Measurements from ENCODE around the gene TENT4B.
"Not testable (repeated sequence)": the region's sequence is repeated elsewhere in the genome, so short reads cannot be mapped to it uniquely, and the experiment has no call there.

Gene TENT4B

DNA sequence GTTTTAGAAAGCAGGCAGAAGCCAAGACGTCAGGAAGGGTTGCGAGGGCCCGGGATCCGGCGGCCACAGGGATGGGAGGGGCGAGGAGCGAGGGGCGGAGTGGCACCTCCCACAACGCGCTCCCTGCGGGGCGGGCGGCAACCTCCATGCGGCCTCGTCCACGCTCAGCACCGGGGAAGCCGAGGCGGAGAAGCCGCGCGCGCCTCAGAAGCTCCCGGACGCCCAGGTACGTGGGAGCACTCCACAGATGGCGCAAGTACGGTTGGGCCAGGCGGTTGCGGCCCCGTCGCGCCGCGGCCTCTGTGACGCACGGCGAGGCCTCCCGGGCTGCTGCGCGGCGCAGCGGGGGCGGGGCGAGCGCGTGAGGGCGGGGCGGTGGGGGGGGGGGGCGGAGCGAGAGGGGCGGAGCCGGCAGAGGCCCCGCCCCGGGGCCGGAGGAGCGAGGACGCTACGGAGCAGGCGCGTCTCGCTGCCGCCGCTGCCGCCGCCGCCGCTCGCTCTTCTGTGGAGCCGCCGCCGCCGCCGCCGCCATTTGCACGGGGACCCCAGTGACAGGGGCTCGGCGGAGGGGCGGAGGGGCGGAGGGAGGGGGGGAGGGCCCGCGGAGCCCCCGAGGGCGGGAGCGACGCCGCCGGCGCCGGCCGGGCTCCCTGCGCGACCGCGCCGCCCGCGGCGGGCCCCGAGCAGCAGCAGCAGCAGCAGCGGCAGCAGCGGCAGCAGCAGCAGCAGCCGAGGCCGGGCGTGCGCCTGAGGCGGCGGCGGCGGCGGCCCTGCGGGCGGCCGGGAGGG is at the start of gene TENT4B:
TENT4B (plus strand) TSS at position 500 of the 789 bp plus-strand sequence. CDS start 316 bp downstream, outside the sequence.
- peak; percentile 70 to 76 for DNase-seq (ENCODE audit: low read depth in 2 of 2)

DNA sequence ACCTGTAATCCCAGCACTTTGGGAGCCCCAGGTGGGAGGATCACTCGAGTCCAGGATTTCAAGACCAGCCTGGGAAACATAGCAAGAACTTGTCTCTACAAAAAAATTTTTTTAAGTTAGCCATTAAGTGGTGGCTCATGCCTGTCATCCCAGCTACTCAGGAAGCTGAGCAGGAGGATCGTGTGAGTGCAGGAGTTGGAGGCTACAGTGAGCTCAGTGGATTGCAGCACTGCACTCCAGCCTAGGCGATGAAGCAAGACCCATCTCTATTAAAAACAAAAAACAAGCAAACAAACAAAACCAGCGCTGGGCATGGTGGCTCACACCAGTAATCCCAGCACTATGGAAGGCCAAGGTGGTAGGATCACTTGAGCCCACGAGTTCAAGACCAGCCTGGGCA is 49.3 kb upstream of the TENT4B start:
- DNase-seq (ENCODE audit: low read depth in 2 of 2), result no peak

DNA sequence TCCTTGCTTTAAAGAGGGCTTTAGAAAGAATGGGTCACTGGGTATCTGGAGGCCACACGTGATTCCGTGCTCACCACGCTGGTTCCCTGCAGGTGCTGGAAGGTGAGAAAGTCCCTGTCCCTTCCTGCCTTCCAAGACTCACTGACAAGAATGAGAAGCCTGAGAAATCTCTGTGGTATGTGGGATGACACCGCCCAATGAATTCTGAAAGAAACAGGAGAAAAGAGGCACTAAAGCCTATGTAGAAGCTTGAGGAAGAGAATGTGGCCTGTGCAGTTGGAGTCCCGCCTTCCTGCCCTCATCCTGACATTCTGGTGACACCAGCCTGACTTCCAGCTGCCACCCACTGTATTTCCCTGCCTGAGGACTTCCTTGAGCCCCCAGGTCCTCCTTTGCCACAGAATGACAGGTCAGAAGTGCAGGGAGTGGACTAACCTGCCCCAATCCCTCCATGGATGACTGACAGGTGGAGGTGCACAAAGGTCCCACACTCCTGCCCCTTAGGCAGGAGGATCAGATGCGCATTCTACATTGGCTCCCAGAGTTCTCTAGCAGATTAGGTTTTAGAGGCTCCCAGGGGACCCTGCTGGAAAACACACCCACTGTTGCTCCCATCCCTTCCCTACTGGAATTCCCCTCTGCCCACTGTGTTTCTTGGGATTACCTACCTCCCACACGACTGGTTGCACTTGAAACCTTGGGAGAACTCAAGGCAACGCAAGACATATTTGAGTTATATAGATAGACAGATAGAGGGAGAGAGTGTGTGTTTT is 38.6 kb upstream of the TENT4B start:
- no peak for DNase-seq (ENCODE audit: low read depth in 2 of 2)

DNA sequence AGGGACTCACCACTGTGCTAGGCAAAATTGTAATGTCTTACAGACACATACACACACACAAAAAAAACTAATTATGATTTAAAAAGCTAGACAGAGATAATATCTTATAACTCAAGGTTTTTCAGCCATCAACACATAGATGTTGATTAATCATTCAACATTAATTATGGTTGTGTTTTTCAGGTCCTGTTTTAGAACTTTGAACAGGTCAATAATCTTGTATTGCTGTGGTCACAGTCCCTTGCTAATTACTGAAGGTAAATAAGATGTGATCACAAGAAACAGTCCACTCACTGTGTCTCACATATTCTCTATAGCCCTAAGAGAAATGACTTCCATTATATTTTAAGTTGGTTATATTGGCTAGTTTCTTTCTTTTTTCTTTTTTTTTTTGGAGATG is 32.4 kb upstream of the TENT4B start:
- no peak for DNase-seq (ENCODE audit: low read depth in 2 of 2)

DNA sequence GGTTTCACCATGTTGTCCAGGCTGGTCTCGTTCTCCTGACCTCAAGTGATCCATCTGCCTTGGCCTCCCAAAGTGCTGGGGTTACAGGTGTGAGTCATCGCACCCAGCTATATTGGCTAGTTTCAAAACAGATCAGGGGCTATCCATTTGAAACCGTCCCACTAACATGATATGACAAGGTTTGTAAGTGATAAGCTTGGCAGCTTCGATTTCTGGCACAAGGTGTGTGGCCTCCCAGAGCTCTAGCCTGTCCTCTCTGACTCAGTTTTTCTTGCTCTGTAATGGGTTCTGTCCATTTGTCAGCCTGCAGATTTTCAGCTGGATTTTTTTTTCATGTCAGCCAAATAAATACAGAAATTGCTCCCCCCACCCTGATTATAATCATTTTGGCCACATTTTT is 31.8 kb upstream of the TENT4B start:
- no peak for DNase-seq (ENCODE audit: low read depth in 2 of 2)

DNA sequence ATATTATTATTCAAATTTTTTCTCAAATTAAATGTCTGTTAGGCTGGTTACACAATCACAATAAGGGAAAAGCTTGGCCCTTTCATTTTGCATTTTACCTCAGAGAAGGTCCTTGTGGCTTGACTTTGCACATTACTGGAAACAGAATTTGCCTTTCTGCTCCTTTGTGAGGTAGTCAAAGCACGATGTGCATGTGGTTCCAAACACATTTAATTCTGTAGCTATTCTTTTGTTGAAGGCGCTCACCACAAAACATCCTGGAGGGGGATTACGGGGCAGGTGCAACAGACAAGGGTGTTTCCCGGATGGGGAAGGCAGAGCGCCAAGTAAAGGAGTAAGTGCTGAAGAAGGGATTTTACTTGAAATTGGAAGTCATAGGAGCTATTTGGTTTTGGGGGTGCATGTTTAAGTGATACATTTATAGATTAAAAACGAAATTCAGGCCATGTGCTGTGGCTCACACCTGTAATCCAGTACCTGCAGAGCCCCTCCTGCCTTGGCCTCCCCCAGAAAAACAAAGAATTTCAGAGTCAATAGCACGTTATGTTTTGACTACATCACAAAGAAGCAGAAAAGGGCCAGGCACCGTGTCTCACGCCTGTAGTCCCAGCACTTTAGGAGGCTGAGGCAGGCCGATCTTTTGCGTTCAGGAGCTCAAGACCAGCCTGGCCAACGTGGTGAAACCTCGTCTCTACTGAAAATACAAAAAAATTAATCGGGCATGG is 31.2 kb upstream of the TENT4B start:
- DNase-seq (ENCODE audit: low read depth in 2 of 2), result no peak

DNA sequence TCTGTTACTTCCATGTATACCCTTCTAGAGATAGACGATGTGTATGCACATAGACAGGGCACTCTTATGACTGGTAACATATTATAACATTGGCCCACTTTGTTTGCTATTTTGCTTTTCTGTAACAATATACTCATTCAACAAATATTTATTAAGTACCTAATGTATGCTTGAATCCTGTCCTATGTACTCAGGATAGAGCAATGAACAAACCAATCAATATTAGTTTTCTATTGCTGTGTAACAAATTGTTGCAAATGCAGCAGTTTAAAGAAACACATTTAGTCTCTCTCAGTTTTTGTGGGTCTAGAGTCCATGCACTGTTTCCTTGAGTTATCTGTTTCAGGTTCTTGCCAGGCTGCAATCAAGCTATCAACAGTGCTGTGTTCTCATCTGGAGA is 29.7 kb upstream of the TENT4B start:
- no peak for DNase-seq (ENCODE audit: low read depth in 2 of 2)

DNA sequence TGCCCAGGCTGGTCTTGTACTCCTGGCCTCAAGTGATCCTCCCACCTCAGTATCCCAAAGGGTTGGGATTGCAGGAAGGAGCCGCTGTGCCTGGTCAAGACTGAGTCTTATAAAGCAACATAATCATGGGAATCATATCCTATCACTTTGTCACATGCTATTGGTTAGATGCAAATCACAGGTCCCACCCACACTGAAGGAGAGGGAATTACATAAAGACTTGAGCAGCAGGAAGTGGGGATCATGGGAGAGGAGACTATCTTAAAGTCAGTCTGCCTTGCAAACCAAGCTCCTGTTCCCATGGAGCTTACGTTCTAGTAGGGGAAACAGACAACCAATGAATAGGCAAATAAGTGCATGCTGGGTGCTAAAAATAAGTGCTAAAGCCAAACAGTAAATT is 28.3 kb upstream of the TENT4B start:
- no peak for DNase-seq (ENCODE audit: low read depth in 2 of 2)

DNA sequence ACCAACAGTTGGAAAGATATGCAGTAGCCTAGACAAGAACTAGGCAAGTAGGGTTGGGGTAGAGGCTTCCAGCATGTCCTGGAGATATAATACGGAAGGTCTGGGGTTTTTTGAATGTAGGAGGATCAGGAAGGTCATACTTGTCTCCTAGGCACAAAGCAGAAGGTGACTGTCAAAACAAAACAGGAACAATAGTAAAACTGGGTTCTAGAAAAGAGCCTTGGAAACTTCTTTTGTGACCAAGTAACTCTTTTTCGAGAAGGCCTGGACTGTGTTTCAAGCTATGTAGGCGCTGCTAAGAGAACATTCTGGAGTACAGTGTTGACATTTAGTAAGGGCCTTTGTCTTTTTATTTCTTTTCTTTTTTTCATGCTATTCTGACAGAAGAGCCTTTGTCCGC is 26.9 kb upstream of the TENT4B start:
- no peak for DNase-seq (ENCODE audit: low read depth in 2 of 2)

DNA sequence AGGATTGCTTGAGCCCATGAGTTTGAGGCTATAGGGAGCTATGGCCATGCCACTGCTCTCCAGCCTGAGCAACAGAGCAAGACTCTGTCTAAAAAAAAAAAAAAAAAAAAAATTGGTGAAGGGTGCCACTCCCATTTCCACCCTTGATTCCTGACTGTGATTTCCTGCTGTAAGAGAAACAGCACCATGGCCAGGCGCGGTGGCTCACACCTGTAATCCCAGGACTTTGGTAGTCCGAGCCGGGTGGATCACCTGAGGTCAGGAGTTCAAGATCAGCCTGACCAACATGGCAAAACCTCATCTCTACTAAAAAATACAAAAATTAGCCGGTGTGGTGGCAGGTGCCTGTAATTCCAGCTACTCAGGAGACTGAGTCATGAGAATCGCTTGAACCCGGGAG is 20.5 kb upstream of the TENT4B start:
- DNase-seq (ENCODE audit: low read depth in 2 of 2), result not testable (repeated sequence)

DNA sequence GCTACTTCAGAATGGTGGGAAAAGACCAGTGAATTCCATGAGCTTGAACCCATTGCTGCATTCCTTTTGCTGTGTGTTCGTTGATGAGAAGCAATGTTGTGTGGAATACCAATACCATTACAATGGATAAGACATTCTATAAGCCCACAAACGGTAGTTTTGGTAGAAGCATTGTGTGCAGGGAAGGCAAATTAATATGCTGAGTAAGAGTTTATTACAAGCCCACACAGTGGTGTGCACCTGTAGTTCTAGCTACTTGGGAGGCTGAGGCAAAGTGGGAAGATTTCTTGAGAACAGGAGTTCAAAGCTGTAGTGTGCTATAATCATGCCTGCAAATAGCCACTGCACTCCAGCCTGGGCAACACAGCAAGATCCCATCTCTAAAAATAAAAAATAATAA is 19.9 kb upstream of the TENT4B start:
- DNase-seq (ENCODE audit: low read depth in 2 of 2), result no peak

DNA sequence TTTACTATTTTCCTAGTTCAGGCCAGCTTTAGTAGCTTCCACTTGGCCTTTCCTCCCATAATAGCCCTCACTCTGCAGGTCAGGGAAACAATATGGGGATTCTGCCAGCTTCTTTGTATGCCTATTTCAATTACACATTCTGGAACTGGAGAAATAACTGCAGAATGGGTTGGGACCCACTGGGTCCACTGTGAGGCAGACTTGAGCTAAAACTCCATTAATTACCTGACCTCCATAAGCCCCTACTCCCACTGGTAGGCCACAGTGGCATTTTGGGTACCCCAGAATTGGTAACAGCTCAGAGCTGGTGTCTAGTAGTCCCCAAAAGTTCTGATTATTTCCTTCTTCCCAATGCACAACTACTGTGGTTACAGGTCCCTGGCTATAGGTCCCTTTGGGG is 16.7 kb upstream of the TENT4B start:
- no peak for DNase-seq (ENCODE audit: low read depth in 2 of 2)

DNA sequence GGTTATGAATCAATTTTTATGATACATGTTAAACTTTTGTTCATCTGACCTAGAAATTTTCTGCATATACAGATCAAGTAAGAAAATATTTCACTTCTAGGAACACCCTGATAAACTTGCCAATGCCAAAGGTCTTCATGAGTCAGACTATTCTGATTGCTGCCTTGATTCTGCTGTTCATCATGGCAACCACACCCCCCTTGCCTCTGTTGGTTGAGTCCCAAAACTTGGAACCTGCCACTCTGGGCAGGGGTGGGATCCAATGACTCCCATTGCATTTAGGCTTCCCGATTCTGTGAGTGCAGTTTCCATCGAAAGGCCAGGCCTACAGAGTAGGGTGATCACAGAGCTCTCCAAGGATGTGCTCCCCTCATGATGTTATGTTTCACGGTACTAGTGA is 15.8 kb upstream of the TENT4B start:
- no peak for DNase-seq (ENCODE audit: low read depth in 2 of 2)

DNA sequence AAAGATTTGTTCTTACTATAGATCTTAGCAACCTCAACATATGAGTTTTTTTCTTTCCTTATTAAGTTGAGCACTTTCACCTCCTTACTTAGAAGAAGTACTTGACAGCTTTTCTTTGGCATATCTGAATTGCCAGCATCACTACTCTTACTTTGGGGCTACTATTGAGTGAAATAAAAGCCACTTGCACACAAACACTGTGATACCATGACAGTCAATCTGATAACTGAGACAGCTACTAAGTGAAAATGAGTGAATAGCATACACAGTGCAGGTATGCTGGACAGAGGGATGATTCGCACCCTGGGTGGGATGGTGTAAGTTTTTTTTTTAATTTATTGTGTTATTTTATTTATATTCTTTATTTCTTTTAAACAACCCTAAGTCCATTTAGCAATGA is 13.5 kb upstream of the TENT4B start:
- DNase-seq (ENCODE audit: low read depth in 2 of 2), result no peak

DNA sequence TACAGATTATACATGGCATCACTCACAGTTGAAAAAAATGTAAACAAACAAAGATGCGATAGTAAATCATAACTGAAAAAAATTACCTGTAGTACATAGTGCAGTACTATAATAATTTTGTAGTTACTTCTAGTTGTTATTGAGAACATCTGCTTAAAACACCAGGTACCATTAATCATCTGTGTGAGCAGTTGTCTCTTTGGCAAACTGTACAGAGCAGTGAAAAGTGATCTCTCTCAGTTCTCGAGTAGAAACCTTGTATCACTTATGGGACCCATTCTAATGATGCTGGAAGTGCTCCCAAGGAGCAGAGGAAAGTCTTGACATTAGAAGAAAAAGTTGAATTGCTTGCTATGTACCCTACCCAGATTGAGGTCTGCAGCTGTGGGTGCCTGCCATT is 8.9 kb upstream of the TENT4B start:
- DNase-seq (ENCODE audit: low read depth in 2 of 2), result no peak

DNA sequence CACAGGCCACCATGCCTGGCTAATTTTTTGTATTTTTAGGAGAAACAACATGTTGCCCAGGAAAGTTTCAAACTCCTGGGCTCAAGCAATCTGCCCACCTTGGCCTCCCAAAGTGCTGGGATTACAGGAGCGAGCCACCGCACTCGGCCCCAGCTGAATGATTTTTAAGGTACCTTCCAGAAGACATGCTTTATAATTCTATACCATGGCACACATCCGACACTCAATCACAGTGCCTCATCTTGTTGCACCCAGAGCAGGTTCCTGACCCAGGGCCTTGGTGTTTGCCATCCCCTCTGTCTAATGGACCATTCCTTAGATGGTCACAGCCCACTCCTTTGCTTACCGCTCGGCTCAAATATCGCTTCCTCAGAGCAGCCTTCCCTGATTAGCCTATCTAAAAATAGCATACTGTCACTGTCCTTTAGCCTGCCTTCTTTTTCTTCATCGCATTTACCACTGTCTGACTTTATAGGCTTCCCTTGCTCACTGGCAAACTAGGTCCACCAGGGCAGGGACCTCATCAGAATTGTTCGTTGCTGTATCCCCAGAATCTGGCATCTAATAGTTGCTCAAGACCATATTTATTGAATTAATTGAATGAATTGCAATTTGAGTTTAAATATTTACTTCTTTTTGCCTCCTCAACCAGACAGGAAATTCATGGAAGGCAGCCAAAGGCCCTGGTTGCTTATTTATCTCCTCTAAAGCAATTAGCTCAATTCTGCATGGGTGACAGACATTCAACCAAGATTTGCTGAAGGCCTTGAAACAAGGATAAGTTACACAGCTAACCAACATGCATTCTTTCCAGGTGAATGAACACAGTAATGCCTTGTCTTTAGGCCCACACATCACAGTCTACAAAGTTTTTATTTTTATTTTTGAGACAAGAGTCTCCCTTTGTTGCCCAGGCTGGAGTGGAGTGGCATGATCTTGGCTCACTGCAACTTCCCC is 6.3 kb upstream of the TENT4B start:
- no peak for DNase-seq (ENCODE audit: low read depth in 2 of 2)

DNA sequence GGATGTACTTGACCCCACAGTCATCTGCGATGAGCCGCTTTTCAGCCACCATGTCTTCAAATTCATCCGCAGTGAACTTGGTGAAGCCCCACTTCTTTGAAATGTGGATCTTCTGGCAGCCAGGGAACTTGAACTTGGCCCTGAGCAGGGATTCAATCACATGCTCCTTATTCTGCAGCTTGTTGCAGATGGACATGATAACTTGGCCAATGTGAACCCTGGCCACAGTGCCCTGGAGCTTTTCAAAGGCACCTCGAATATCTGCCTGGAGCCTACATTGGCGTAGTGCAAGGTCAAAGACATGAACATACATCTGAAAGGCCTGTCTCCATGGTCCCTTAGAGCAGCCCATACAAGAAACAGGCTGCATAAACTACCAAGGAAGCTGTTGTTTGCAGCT is 1.8 kb upstream of the TENT4B start:
- DNase-seq (ENCODE audit: low read depth in 2 of 2), result no peak

DNA sequence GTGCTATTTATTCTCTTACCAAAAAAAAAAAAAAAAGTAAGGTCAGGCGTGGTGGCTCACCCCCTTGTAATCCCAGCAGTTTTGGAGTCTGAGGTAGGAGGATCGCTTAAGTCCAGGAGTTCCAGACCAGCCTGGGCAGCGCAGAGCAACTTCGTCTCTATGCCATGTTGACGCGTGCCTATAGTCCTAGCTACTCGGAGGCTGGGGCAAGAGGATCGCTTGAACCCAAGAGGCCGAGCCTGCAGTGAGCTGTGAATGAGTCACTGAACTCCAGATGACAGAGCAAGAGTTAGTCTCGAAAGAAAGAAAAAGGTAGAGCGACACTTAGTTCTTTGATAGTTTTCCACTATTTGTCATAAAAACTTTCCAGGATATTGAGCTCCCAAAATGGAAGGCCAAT is 1.4 kb upstream of the TENT4B start:
- DNase-seq (ENCODE audit: low read depth in 2 of 2), result peak in 1 of 2 donors; percentile 23

DNA sequence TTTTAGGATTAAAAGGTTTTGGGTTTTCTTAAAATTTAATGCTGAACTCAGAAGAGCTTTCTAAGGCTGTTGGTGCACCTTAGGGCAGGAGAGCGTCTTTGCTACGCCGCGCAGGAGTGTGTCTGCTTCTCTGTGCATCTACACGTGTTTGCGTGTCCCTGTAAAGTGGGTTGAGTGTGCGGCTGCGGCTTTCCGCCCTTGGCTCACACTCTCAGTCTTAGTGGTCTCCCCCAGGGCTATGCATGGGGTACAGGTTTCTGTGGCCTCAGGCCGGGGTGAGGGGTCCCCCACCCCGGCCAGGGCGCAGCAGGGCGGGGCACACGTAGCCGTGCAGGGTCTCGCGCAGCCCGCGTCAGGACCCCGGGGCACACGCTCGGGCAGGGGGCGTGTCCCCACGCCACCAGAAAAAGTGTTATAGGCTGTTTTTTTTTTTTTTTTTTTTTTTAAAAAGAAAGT is 727 bp upstream of the TENT4B start:
- DNase-seq (ENCODE audit: low read depth in 2 of 2), result peak; percentile 61 to 72

DNA sequence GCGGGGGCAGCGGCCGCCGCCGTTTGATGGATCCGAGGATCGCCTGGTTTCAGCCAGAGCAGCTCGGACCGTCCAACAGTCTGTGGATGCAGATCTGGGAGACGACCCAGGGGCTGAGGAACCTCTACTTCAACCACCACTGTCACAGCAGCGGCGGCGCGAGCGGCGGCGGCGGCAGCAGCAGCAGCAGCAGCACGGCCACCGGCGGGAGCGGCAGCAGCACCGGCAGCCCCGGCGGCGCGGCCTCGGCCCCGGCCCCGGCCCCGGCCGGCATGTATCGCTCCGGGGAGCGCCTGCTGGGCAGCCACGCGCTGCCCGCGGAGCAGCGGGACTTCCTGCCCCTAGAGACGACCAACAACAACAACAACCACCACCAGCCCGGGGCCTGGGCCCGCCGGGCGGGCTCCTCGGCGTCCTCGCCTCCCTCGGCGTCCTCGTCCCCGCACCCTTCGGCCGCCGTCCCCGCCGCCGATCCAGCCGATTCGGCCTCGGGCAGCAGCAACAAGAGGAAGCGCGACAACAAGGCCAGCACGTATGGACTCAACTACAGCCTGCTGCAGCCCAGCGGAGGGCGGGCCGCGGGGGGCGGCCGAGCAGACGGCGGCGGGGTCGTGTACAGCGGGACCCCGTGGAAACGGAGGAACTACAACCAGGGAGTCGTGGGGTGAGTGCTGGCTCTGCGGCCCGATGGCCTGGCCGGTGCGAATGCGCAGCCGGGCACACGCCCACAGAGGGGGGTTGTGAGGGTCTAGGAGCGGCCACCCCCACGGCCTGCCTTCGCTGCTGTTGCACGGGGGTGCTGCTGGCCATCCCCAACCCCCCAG is 702 bp downstream of the TENT4B start:
- DNase-seq (ENCODE audit: low read depth in 2 of 2), result peak; percentile 19 to 23

Measured in stimulated activated CD8-positive, alpha-beta memory T cell treated with anti-CD3 and anti-CD28 coated beads, Interleukin-2, amount 100 ng/mL, for 48 hours (primary cell).